ENCODE results near the gene TRIM29. TPM values are rescaled to one million over a fixed set of nuclear protein-coding genes. Genes with fewer than 3 reads are reported as not detected.
A peak's percentile ranks its signal among the peaks of the same experiment; 100 is the strongest.
"Not testable (repeated sequence)": the region's sequence is repeated elsewhere in the genome, so short reads cannot be mapped to it uniquely, and the experiment has no call there.

The TRIM29 gene
- not detected in 2 replicates for total RNA-seq (2014; rRNA removed; shearing (Covaris generic))
- polyA plus RNA-seq (2014; cell fraction: nucleus; rRNA removed) = 0.72 TPM in 1 of 2 replicates, not detected in the other

- no peak for DNase-seq (ENCODE audit: extremely low read depth, low read depth)
Observed at GRCh38 chr11:120137611-120138521, at the start of gene TRIM29. Gene TRIM29 (minus strand): TSS chr11:120138113. CDS start chr11:120138031, 82 bp downstream.

DNA sequence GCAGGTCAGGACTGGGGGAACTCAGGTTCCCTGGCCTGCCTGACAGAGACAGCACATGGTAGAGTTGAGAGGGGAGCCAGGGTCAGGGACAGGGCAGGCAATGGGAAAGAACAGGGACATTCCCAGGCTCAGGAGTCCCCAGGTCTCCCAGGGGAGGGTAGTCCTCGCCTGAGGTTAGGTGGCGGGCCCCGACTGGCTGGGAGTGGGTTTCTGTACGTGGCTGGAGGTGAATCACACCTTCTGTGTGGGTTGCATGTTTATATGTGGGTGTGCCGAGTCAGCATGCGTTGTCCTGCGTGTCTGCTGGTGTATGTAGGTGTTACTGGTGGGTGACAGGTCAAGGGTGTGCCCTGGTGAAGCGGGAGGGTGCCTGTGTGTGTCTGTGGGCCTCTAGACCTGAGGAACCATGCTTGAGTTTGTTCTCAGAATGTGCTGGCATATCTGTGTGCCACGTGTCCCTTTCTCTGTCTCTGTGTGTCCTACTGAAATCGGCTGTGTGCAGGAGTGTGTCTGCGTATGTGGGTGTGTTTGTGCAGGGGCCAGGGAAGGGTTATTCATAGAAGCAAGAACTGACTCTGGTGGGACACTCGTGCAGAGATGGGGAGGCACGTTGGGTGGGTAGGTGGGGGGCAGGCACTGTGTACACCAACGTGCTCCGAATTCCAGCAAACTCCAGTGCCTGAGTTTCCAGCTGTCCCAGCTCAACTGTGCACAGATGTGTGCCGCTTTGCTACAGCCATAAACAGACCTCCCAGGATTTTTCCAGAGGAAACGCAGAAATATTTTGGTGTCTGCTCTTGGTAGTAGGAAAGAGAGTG, 49.1 kb upstream of the TRIM29 start:
- no peak for DNase-seq (ENCODE audit: extremely low read depth, low read depth)

DNA sequence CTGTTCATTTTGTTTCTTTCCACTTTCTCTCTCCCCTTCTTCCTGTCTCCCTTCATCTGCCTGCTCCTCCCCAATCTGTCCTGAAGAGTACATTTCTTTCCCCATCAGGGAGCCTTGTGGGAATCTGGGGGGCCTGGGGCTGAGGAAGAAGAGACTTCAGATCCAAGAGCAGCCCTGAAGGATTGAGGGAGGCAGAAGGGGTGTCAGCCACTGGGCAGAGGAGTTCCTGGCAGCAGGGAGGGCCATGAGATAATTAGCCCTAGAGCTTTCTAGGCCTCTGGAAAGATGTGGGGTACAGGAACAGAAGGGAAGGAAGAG, 48.5 kb upstream of the TRIM29 start:
- no peak for DNase-seq (ENCODE audit: extremely low read depth, low read depth)

- DNase-seq (ENCODE audit: extremely low read depth, low read depth) = no peak
Observed at GRCh38 chr11:120185706-120186455, 48.0 kb upstream of the TRIM29 start.

GRCh38 chr11:120184946-120185705, 47.2 kb upstream of the TRIM29 start:
- no peak for DNase-seq (ENCODE audit: extremely low read depth, low read depth)

GRCh38 chr11:120184371-120184945, 46.5 kb upstream of the TRIM29 start:
- DNase-seq (ENCODE audit: extremely low read depth, low read depth) = no peak

GRCh38 chr11:120183701-120184141, 45.8 kb upstream of the TRIM29 start:
- no peak for DNase-seq (ENCODE audit: extremely low read depth, low read depth)

- DNase-seq (ENCODE audit: extremely low read depth, low read depth) = peak; percentile 5
Observed at GRCh38 chr11:120182790-120183491, 45.0 kb upstream of the TRIM29 start.

DNA sequence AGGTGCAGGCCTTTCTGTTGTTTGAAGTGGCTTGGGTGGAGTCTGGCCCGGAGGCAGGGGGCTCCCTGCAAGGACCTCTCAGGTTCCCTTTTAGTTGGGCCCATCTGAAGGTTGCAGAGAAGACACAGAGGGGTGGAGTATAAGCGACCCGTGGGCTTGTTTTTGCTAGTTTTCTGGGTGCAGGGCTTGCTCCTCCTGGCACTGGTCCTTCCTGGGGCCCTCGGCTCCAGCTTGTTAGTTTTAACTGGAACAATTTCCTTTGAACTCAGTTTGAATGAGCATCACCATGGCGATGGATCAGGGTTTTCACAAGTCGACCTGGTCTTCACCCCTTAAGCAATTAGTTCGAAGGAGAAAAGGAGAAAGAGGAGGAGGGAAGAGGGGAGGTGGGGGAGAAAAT, 44.5 kb upstream of the TRIM29 start:
- DNase-seq (ENCODE audit: extremely low read depth, low read depth) = no peak

DNA sequence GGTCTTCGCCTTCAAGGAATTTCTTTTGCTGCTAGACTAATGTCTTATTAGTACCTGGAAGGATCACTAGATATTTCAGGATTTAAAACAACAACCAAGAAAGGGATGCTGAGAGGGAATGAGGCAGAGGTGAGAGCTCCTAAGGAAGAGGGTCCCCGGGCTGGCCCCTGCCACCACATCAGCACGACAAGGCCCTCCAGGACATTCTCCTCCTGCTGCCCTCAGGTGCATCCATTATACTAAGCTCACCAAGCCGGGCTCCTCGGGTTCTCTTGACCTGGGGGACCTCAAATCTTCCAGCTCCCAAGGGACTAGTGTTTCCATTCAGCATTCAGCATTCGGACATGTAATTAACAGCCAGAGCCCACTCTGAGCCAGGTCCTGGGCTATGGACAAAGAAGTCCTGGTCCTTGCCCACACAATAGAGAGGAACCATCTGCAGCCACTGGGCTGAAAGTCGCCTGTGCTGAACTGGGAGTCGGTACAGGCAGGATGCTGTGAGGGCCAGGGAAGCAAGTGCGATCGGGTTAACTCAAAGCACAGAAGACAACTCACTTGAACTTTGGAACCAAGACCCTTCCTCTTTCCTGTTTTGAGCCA, 43.6 kb upstream of the TRIM29 start:
- DNase-seq (ENCODE audit: extremely low read depth, low read depth) = no peak

- DNase-seq (ENCODE audit: extremely low read depth, low read depth) = no peak
Observed at GRCh38 chr11:120180551-120181232, 42.8 kb upstream of the TRIM29 start.

- not testable (repeated sequence) for DNase-seq (ENCODE audit: extremely low read depth, low read depth)
Observed at GRCh38 chr11:120180063-120180462, 42.1 kb upstream of the TRIM29 start.

- DNase-seq (ENCODE audit: extremely low read depth, low read depth) = no peak
Observed at GRCh38 chr11:120179057-120179672, 41.3 kb upstream of the TRIM29 start.

DNA sequence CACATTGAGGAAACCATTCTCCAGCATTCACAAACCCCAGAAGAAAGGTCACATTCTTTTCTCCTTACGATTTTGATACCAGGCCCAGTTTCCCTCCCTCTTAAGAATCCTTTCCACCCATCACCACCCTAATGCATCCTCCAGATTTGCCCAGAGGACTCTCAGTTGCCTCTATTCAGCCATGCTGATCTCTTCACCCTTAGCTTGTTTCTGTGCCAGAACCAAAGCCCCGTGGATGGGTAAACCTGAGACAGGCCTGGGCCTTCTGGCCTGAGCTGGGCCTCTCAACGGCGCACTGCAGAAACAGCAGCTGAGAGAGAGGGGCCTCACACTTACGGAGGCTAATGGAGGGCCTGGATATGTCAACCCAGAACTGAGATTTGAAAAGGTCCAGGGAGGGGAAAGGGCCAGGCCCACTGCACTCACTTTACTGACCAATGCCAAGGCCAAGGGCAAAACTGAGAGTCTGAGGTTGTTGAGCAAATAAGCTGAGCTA, 40.7 kb upstream of the TRIM29 start:
- no peak for DNase-seq (ENCODE audit: extremely low read depth, low read depth)

GRCh38 chr11:120174866-120175265, 37.0 kb upstream of the TRIM29 start:
- no peak for DNase-seq (ENCODE audit: extremely low read depth, low read depth)

- no peak for DNase-seq (ENCODE audit: extremely low read depth, low read depth)
Observed at GRCh38 chr11:120173807-120174206, 35.9 kb upstream of the TRIM29 start.

DNA sequence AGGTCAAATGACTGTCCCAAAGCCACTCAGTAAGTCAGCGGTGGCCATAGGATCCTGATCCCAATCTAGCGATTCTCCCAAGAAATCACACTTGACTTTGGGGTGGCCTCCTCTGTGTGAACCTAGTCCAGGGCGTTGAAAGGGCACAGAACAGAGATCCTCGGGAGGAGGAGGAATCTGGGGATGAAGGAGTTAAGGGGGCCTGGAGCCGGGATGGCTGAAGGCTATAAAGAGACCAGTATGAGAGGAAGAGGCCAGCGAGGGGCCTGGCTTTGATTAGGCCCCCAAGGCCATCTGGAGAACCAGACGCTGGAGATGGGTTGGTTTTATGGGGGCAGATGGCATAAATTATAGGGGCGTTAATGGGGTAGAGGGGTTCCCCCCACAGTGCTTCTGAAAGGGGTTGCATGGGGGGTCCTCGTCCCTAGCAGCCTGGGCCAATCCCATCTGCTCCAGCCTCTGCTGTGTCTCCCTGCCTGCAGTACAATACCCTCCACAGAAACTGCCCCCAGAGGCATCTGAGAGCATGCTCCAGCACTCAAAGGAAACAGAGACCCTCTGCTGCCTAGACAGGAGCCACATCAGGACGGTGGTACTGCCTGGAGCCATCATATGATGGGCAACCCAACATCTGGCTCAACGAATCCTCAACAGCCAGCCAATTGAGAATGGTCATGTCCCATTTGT, 35.2 kb upstream of the TRIM29 start:
- no peak for DNase-seq (ENCODE audit: extremely low read depth, low read depth)
